ENCODE results near the gene SFXN1.
A peak's percentile ranks its signal among the peaks of the same experiment; 100 is the strongest.

SFXN1 gene

GRCh38 chr5:175466700-175467318, 11.6 kb upstream of the SFXN1 start:
- DNase-seq = no peak

GRCh38 chr5:175467983-175468690, 10.2 kb upstream of the SFXN1 start:
- DNase-seq = no peak

- no peak for DNase-seq
These were observed 9.5 kb upstream of the SFXN1 start for GRCh38 chr5:175468892-175469291.

- DNase-seq = no peak
These were observed 8.4 kb upstream of the SFXN1 start for GRCh38 chr5:175469916-175470315.

GRCh38 chr5:175470781-175471180, 7.6 kb upstream of the SFXN1 start:
- no peak for DNase-seq

GRCh38 chr5:175471196-175471595, 7.2 kb upstream of the SFXN1 start:
- no peak for DNase-seq

GRCh38 chr5:175471628-175472027, 6.7 kb upstream of the SFXN1 start:
- DNase-seq = no peak

GRCh38 chr5:175472378-175472777, 6.0 kb upstream of the SFXN1 start:
- no peak for DNase-seq

- DNase-seq = no peak
These were observed 3.1 kb upstream of the SFXN1 start for GRCh38 chr5:175475248-175475647.

- DNase-seq = no peak
These were observed 920 bp upstream of the SFXN1 start for GRCh38 chr5:175477440-175477839.

GRCh38 chr5:175478008-175478383, 364 bp upstream of the SFXN1 start:
- no peak for DNase-seq

GRCh38 chr5:175479125-175479881, 943 bp downstream of the SFXN1 start:
- no peak for DNase-seq

GRCh38 chr5:175483337-175483736, 5.0 kb downstream of the SFXN1 start:
- DNase-seq = no peak

- no peak for DNase-seq
These were observed 6.0 kb downstream of the SFXN1 start for GRCh38 chr5:175484322-175484721.

GRCh38 chr5:175484829-175485228, 6.5 kb downstream of the SFXN1 start:
- DNase-seq = no peak

- no peak for DNase-seq
These were observed 7.3 kb downstream of the SFXN1 start for GRCh38 chr5:175485631-175486030.

GRCh38 chr5:175487514-175488222, 9.3 kb downstream of the SFXN1 start:
- no peak for DNase-seq

- DNase-seq = no peak
These were observed 11.5 kb downstream of the SFXN1 start for GRCh38 chr5:175489693-175490443.

GRCh38 chr5:175491223-175491622, 12.9 kb downstream of the SFXN1 start:
- DNase-seq = no peak

- DNase-seq = peak; percentile 13
These were observed 14.9 kb downstream of the SFXN1 start for GRCh38 chr5:175493260-175493659.

GRCh38 chr5:175493726-175494125, 15.4 kb downstream of the SFXN1 start:
- no peak for DNase-seq

- no peak for DNase-seq
These were observed 16.2 kb downstream of the SFXN1 start for GRCh38 chr5:175494264-175495183.
